GM12878 (cell line): ENCODE data around the gene ELMOD2. TPM values are rescaled to one million over a fixed set of nuclear protein-coding genes. Genes with fewer than 3 reads are reported as not detected.
A peak's percentile ranks its signal among the peaks of the same experiment; 100 is the strongest.

Experiments used
- BACH1 ChIP-seq: fragments of 450-650 bp; IDR thresholded peaks from 2 replicates; pipeline ENCODE4 v1.6.1; 2017; ENCODE audit warnings: mild to moderate bottlenecking, borderline replicate concordance
- CBFB ChIP-seq: IDR thresholded peaks from 2 replicates; pipeline ENCODE4 v1.6.1; 2016; ENCODE audit warnings: antibody characterized with exemption, low read depth
- GATAD2B ChIP-seq: fragments of 450-650 bp; conservative IDR thresholded peaks from 2 replicates; pipeline ENCODE4 v1.6.1; 2017; ENCODE audit warnings: low read depth, mild to moderate bottlenecking, moderate library complexity
- HCFC1 ChIP-seq: fragments of 150-350 bp; IDR thresholded peaks from 2 replicates; pipeline ENCODE4 v1.6.1; 2014; ENCODE audit warnings: low read length
- IRF4 ChIP-seq: IDR thresholded peaks from 2 replicates; pipeline ENCODE4 v1.6.1; 2011; ENCODE audit warnings: low read depth, low read length
- JUND ChIP-seq: IDR thresholded peaks from 2 replicates; pipeline ENCODE4 v1.6.1; 2012; ENCODE audit warnings: low read depth, mild to moderate bottlenecking, low read length, improper control_type of control experiment, moderate library complexity
- MEF2A ChIP-seq: IDR thresholded peaks from 2 replicates; pipeline ENCODE4 v1.6.1; 2011; ENCODE audit warnings: low read depth, mild to moderate bottlenecking, low read length, moderate library complexity; ENCODE audit not compliant: insufficient read depth
- NFYA ChIP-seq: IDR thresholded peaks from 2 replicates; pipeline ENCODE4 v1.6.1; 2011; ENCODE audit warnings: low read depth, mild to moderate bottlenecking, low read length, improper control_type of control experiment, borderline replicate concordance
- PML ChIP-seq: IDR thresholded peaks from 2 replicates; pipeline ENCODE4 v1.6.1; 2012; ENCODE audit warnings: low read length, inconsistent platforms
- POU2F2 ChIP-seq: IDR thresholded peaks from 3 replicates; pipeline ENCODE4 v1.6.1; 2011; ENCODE audit warnings: low read depth, mild to moderate bottlenecking, low read length, borderline replicate concordance
- RBBP5 ChIP-seq: fragments of 200-600 bp; sonication (generic); conservative IDR thresholded peaks from 2 replicates; pipeline ENCODE4 v1.6.1; 2016
- SMC3 ChIP-seq: IDR thresholded peaks from 2 replicates; pipeline ENCODE4 v1.6.1; 2011; ENCODE audit warnings: low read length, improper control_type of control experiment, borderline replicate concordance
- SPI1 ChIP-seq: IDR thresholded peaks from 2 replicates; pipeline ENCODE4 v1.6.1; 2011; ENCODE audit warnings: low read depth, mild to moderate bottlenecking, low read length, moderate library complexity, borderline replicate concordance; ENCODE audit not compliant: insufficient read depth
- STAT3 ChIP-seq: IDR thresholded peaks from 2 replicates; pipeline ENCODE4 v1.6.1; 2011; ENCODE audit warnings: low read depth, low read length, improper control_type of control experiment
- SUPT20H ChIP-seq: IDR thresholded peaks from 2 replicates; pipeline ENCODE4 v1.6.1; 2011; ENCODE audit warnings: low read depth, mild to moderate bottlenecking, low read length, moderate library complexity, borderline replicate concordance; ENCODE audit not compliant: control insufficient read depth
- TAF1 ChIP-seq: IDR thresholded peaks from 2 replicates; pipeline ENCODE4 v1.6.1; 2011; ENCODE audit warnings: mild to moderate bottlenecking, low read depth, low read length, borderline replicate concordance
- TARDBP ChIP-seq: IDR thresholded peaks from 2 replicates; pipeline ENCODE4 v1.6.1; 2016; ENCODE audit warnings: borderline replicate concordance
- TCF3 ChIP-seq: IDR thresholded peaks from 2 replicates; pipeline ENCODE4 v1.6.1; 2012; ENCODE audit warnings: low read depth, mild to moderate bottlenecking, low read length, borderline replicate concordance; ENCODE audit not compliant: insufficient read depth
- ZNF24 ChIP-seq: fragments of 450-650 bp; IDR thresholded peaks from 2 replicates; pipeline ENCODE4 v1.6.1; 2017; ENCODE audit warnings: antibody characterized with exemption, mild to moderate bottlenecking
- polyA plus RNA-seq, 11 experiments: library from polyadenylated mRNA; depleted of rRNA in 4 of 11; unstranded in 6 of 11; stranded (reverse) in 5 of 11; fragments of >200 nt; fragmentation: Nextera tagmentation in 4 of 11; fragmentation: Illumina TruSeq in 1 of 11; extraction: Ambion mirVana in 4 of 11; extraction: Trizol in 1 of 11; gene quantifications; 1 replicate in 1 of 11; 2 replicates in 10 of 11; pipeline versions ENCODE4 v1.2.1 to v1.2.3, GENCODE V29; 2011 to 2016; ENCODE audit warnings: inconsistent platforms in 2 of 11, missing spikeins in 2 of 11, low read depth in 1 of 11
- total RNA-seq, 4 experiments: library from RNA; depleted of rRNA in 3 of 4; stranded (reverse); fragments of >200 nt in 3 of 4; fragmentation: Illumina TruSeq in 1 of 4; extraction: Trizol in 1 of 4; gene quantifications; 2 replicates each; pipeline versions ENCODE4 v1.2.1 to v1.2.3, GENCODE V29; 2013 to 2021
- TF ChIP-seq, protein P1 (sequence below): IDR thresholded peaks from 2 replicates; pipeline ENCODE4 v1.6.1; 2012; ENCODE audit warnings: low read length, inconsistent platforms
- TF ChIP-seq, protein P2 (sequence below): fragments of 150-350 bp; IDR thresholded peaks from 2 replicates; pipeline ENCODE4 v1.6.1; 2014; ENCODE audit warnings: mild to moderate bottlenecking, low read depth, low read length
- TF ChIP-seq, protein P3 (sequence below): fragments of 450-650 bp; IDR thresholded peaks from 2 replicates; pipeline ENCODE4 v1.6.1; 2014; ENCODE audit warnings: mild to moderate bottlenecking
- TF ChIP-seq, protein P4 (sequence below): fragments of 450-650 bp; IDR thresholded peaks from 2 replicates; pipeline ENCODE4 v1.6.1; 2016; ENCODE audit warnings: mild to moderate bottlenecking, moderate library complexity, borderline replicate concordance

ELMOD2 gene
- total and polyA plus RNA-seq, 10 of the 15 experiments (the other 5 are each of a cell fraction or from before 2014, with no cell fraction given): 6.5 to 16.7 (median 12.7) TPM

DNA sequence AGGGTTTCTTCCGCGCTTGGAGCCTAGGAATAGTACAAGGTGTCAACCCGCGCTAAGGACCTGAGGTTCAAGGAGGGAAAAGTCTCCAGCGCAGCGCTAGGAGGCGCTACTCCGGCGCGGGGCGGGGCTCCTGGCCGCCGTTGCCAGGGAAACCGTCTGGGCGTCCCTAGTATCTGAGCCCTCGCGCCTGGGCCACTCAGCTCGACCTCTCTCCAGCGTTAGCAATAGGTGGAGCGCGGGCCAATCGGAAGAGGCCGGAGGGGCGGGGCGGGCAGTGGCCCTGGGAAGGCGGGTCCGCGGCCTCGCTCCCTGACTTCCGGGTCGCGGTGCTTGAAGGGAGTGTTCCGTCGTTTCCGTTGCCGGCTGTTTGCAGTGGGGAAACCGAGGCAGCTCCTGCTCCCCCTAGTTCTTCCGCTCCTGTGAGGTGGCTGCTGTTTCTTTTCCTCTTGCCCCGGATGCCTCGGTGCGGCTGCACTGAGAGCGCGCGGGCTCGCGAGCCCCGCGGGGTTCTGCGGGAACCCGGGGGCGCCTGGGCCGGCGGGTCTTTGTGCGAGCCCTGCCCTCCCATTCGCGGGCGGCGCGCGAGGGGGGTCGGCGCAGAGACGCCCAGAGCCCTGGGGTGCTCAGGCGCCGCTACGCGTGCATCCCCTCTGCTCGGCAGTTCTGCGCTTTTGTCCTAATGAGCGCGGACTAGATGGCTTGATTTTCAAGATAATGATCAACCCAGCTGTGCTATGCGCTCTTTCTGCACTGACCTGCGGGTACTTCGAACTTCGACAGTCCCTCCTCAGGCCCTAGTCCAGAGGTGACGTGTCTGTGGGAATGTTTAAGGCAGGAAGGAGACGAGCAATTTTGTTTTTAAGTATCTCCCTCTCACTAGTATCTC is at the start of gene ELMOD2 (continued):
- TF ChIP-seq STAT3 (peak; percentile 35; the same call in 1 of the 2 replicates), SMC3 (peak; percentile 70; the same call in 1 of the 2 replicates), PML (peak; percentile 70; the same call in 1 of the 2 replicates), SUPT20H (no peak), BACH1 (peak; percentile 63; the same call in 1 of the 2 replicates), TAF1 (peak; percentile 71), TCF3 (no peak), MEF2A (no peak), TARDBP (no peak), HCFC1 (peak; percentile 59), RBBP5 (no peak), IRF4 (no peak), SPI1 (no peak), NFYA (no peak), CBFB (0 out of 2 replicates have a peak, but pooled peaks have one; percentile 42), POU2F2 (peak; percentile 19; the same call in 1 of the 3 replicates), JUND (no peak), GATAD2B (peak; percentile 81), ZNF24 (no peak)
- TF ChIP-seq, protein P1, sequence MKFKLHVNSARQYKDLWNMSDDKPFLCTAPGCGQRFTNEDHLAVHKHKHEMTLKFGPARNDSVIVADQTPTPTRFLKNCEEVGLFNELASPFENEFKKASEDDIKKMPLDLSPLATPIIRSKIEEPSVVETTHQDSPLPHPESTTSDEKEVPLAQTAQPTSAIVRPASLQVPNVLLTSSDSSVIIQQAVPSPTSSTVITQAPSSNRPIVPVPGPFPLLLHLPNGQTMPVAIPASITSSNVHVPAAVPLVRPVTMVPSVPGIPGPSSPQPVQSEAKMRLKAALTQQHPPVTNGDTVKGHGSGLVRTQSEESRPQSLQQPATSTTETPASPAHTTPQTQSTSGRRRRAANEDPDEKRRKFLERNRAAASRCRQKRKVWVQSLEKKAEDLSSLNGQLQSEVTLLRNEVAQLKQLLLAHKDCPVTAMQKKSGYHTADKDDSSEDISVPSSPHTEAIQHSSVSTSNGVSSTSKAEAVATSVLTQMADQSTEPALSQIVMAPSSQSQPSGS: no peak
- TF ChIP-seq, protein P2, sequence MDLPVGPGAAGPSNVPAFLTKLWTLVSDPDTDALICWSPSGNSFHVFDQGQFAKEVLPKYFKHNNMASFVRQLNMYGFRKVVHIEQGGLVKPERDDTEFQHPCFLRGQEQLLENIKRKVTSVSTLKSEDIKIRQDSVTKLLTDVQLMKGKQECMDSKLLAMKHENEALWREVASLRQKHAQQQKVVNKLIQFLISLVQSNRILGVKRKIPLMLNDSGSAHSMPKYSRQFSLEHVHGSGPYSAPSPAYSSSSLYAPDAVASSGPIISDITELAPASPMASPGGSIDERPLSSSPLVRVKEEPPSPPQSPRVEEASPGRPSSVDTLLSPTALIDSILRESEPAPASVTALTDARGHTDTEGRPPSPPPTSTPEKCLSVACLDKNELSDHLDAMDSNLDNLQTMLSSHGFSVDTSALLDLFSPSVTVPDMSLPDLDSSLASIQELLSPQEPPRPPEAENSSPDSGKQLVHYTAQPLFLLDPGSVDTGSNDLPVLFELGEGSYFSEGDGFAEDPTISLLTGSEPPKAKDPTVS: no peak
- TF ChIP-seq, protein P3, sequence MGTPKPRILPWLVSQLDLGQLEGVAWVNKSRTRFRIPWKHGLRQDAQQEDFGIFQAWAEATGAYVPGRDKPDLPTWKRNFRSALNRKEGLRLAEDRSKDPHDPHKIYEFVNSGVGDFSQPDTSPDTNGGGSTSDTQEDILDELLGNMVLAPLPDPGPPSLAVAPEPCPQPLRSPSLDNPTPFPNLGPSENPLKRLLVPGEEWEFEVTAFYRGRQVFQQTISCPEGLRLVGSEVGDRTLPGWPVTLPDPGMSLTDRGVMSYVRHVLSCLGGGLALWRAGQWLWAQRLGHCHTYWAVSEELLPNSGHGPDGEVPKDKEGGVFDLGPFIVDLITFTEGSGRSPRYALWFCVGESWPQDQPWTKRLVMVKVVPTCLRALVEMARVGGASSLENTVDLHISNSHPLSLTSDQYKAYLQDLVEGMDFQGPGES: no peak
- TF ChIP-seq, protein P4, sequence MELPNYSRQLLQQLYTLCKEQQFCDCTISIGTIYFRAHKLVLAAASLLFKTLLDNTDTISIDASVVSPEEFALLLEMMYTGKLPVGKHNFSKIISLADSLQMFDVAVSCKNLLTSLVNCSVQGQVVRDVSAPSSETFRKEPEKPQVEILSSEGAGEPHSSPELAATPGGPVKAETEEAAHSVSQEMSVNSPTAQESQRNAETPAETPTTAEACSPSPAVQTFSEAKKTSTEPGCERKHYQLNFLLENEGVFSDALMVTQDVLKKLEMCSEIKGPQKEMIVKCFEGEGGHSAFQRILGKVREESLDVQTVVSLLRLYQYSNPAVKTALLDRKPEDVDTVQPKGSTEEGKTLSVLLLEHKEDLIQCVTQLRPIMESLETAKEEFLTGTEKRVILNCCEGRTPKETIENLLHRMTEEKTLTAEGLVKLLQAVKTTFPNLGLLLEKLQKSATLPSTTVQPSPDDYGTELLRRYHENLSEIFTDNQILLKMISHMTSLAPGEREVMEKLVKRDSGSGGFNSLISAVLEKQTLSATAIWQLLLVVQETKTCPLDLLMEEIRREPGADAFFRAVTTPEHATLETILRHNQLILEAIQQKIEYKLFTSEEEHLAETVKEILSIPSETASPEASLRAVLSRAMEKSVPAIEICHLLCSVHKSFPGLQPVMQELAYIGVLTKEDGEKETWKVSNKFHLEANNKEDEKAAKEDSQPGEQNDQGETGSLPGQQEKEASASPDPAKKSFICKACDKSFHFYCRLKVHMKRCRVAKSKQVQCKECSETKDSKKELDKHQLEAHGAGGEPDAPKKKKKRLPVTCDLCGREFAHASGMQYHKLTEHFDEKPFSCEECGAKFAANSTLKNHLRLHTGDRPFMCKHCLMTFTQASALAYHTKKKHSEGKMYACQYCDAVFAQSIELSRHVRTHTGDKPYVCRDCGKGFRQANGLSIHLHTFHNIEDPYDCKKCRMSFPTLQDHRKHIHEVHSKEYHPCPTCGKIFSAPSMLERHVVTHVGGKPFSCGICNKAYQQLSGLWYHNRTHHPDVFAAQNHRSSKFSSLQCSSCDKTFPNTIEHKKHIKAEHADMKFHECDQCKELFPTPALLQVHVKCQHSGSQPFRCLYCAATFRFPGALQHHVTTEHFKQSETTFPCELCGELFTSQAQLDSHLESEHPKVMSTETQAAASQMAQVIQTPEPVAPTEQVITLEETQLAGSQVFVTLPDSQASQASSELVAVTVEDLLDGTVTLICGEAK: peak; percentile 93
